Measurements from ENCODE around the gene ABCC10.
"Not testable (repeated sequence)": the region's sequence is repeated elsewhere in the genome, so short reads cannot be mapped to it uniquely, and the experiment has no call there.

Gene ABCC10

GRCh38 chr6:43427406-43428111 lies at the start of gene ABCC10:
TSS of gene ABCC10 (plus strand) at chr6:43427541. CDS start at chr6:43427979, 438 bp downstream.
- DNase-seq, result peak; percentile 95

- DNase-seq, result no peak
Observed at GRCh38 chr6:43377710-43378229, 49.6 kb upstream of the ABCC10 start.

- no peak for DNase-seq
Observed at GRCh38 chr6:43378631-43379030, 48.7 kb upstream of the ABCC10 start.

- DNase-seq, result not testable (repeated sequence)
Observed at GRCh38 chr6:43380858-43381257, 46.5 kb upstream of the ABCC10 start.

GRCh38 chr6:43383021-43383667 lies 44.2 kb upstream of the ABCC10 start:
- DNase-seq, result no peak

GRCh38 chr6:43386492-43386891 lies 40.8 kb upstream of the ABCC10 start:
- DNase-seq, result peak; percentile 51

GRCh38 chr6:43389730-43390295 lies 37.5 kb upstream of the ABCC10 start:
- no peak for DNase-seq

- DNase-seq, result not testable (repeated sequence)
Observed at GRCh38 chr6:43390753-43391439, 36.4 kb upstream of the ABCC10 start.

- peak; percentile 72 for DNase-seq
Observed at GRCh38 chr6:43391440-43392031, 35.8 kb upstream of the ABCC10 start.

GRCh38 chr6:43393133-43393532 lies 34.2 kb upstream of the ABCC10 start:
- not testable (repeated sequence) for DNase-seq

GRCh38 chr6:43393602-43394001 lies 33.7 kb upstream of the ABCC10 start:
- no peak for DNase-seq

GRCh38 chr6:43394982-43395381 lies 32.4 kb upstream of the ABCC10 start:
- DNase-seq, result no peak

GRCh38 chr6:43395776-43396175 lies 31.6 kb upstream of the ABCC10 start:
- DNase-seq, result no peak

GRCh38 chr6:43396408-43397149 lies 30.8 kb upstream of the ABCC10 start:
- DNase-seq, result no peak

- no peak for DNase-seq
Observed at GRCh38 chr6:43399932-43400487, 27.3 kb upstream of the ABCC10 start.

GRCh38 chr6:43401730-43402129 lies 25.6 kb upstream of the ABCC10 start:
- DNase-seq, result no peak

GRCh38 chr6:43402820-43403219 lies 24.5 kb upstream of the ABCC10 start:
- no peak for DNase-seq

GRCh38 chr6:43405354-43405753 lies 22.0 kb upstream of the ABCC10 start:
- DNase-seq, result no peak

- no peak for DNase-seq
Observed at GRCh38 chr6:43407296-43407695, 20.0 kb upstream of the ABCC10 start.

GRCh38 chr6:43408259-43408658 lies 19.1 kb upstream of the ABCC10 start:
- DNase-seq, result no peak

GRCh38 chr6:43410776-43411175 lies 16.6 kb upstream of the ABCC10 start:
- not testable (repeated sequence) for DNase-seq

- DNase-seq, result no peak
Observed at GRCh38 chr6:43412541-43412940, 14.8 kb upstream of the ABCC10 start.
